HG03457 (cell line): Measurements from ENCODE around the gene CDH4.

Source experiments
- ATAC-seq: cut with Tn5 transposase; IDR thresholded peaks from one replicate; pipeline ENCODE4 v1.9.1; 2021; ENCODE audit warnings: moderate number of reproducible peaks; ENCODE audit not compliant: unreplicated experiment

CDH4 gene

GRCh38 chr20:61736001-61736635, 484.1 kb downstream of the CDH4 start:
- no peak for ATAC-seq

- ATAC-seq, result no peak
Measured at GRCh38 chr20:61736751-61737310, 484.8 kb downstream of the CDH4 start.

- ATAC-seq, result no peak
Measured at GRCh38 chr20:61737346-61737745, 485.3 kb downstream of the CDH4 start.

- no peak for ATAC-seq
Measured at GRCh38 chr20:61737812-61738443, 485.9 kb downstream of the CDH4 start.

- ATAC-seq, result no peak
Measured at GRCh38 chr20:61738601-61739069, 486.6 kb downstream of the CDH4 start.

GRCh38 chr20:61739086-61739831, 487.2 kb downstream of the CDH4 start:
- no peak for ATAC-seq

- ATAC-seq, result no peak
Measured at GRCh38 chr20:61739832-61740118, 487.7 kb downstream of the CDH4 start.

GRCh38 chr20:61742097-61742825, 490.2 kb downstream of the CDH4 start:
- ATAC-seq, result no peak

- ATAC-seq, result no peak
Measured at GRCh38 chr20:61743606-61744005, 491.5 kb downstream of the CDH4 start.

- ATAC-seq, result no peak
Measured at GRCh38 chr20:61744691-61745396, 492.8 kb downstream of the CDH4 start.

GRCh38 chr20:61745397-61746146, 493.5 kb downstream of the CDH4 start:
- no peak for ATAC-seq

- no peak for ATAC-seq
Measured at GRCh38 chr20:61746147-61746646, 494.1 kb downstream of the CDH4 start.

GRCh38 chr20:61746781-61747180, 494.7 kb downstream of the CDH4 start:
- no peak for ATAC-seq

GRCh38 chr20:61748376-61748775, 496.3 kb downstream of the CDH4 start:
- no peak for ATAC-seq

GRCh38 chr20:61749406-61750075, 497.5 kb downstream of the CDH4 start:
- ATAC-seq, result no peak

GRCh38 chr20:61750093-61750492, 498.0 kb downstream of the CDH4 start:
- no peak for ATAC-seq

- no peak for ATAC-seq
Measured at GRCh38 chr20:61752576-61752975, 500.5 kb downstream of the CDH4 start.

GRCh38 chr20:61753316-61753942, 501.4 kb downstream of the CDH4 start:
- ATAC-seq, result no peak
